GM19463 (cell line): ENCODE measurements around the gene SUN2.
"Not testable (repeated sequence)": the region's sequence is repeated elsewhere in the genome, so short reads cannot be mapped to it uniquely, and the experiment has no call there.

Experiments
- ATAC-seq: cut with Tn5 transposase; IDR thresholded peaks from one replicate; pipeline ENCODE4 v1.9.1; 2021; ENCODE audit warnings: mild to moderate bottlenecking, moderate library complexity; ENCODE audit not compliant: unreplicated experiment

The SUN2 gene

GRCh38 chr22:38755911-38756532 lies at the start of gene SUN2:
SUN2 (minus strand) TSS chr22:38755998; CDS start chr22:38752628, 3,370 bp downstream.
- ATAC-seq = peak; percentile 65

GRCh38 chr22:38805041-38805593 lies 49.3 kb upstream of the SUN2 start:
- not testable (repeated sequence) for ATAC-seq

GRCh38 chr22:38802671-38803121 lies 46.9 kb upstream of the SUN2 start:
- no peak for ATAC-seq

GRCh38 chr22:38799265-38800002 lies 43.6 kb upstream of the SUN2 start:
- ATAC-seq = no peak

GRCh38 chr22:38798496-38798895 lies 42.7 kb upstream of the SUN2 start:
- no peak for ATAC-seq

- ATAC-seq = no peak
Observed at GRCh38 chr22:38796262-38796957, 40.6 kb upstream of the SUN2 start.

- ATAC-seq = no peak
Observed at GRCh38 chr22:38795569-38795968, 39.8 kb upstream of the SUN2 start.

- ATAC-seq = peak; percentile 98
Observed at GRCh38 chr22:38793721-38794466, 38.1 kb upstream of the SUN2 start, which contains the start of gene DNAL4. DNAL4 (minus strand) TSS chr22:38794143; CDS start chr22:38782731, 11,412 bp downstream.

- ATAC-seq = no peak
Observed at GRCh38 chr22:38793317-38793716, 37.5 kb upstream of the SUN2 start.

GRCh38 chr22:38792833-38793232 lies 37.0 kb upstream of the SUN2 start:
- no peak for ATAC-seq

- ATAC-seq = no peak
Observed at GRCh38 chr22:38789606-38790005, 33.8 kb upstream of the SUN2 start.

GRCh38 chr22:38788846-38789245 lies 33.0 kb upstream of the SUN2 start:
- ATAC-seq = no peak

GRCh38 chr22:38788021-38788816 lies 32.4 kb upstream of the SUN2 start:
- no peak for ATAC-seq

- no peak for ATAC-seq
Observed at GRCh38 chr22:38786631-38787030, 30.8 kb upstream of the SUN2 start.

GRCh38 chr22:38784856-38785255 lies 29.1 kb upstream of the SUN2 start:
- no peak for ATAC-seq

- no peak for ATAC-seq
Observed at GRCh38 chr22:38784035-38784434, 28.2 kb upstream of the SUN2 start.

GRCh38 chr22:38783095-38783615 lies 27.4 kb upstream of the SUN2 start:
- no peak for ATAC-seq

- no peak for ATAC-seq
Observed at GRCh38 chr22:38782402-38783094, 26.8 kb upstream of the SUN2 start.

GRCh38 chr22:38781033-38781432 lies 25.2 kb upstream of the SUN2 start:
- no peak for ATAC-seq
